ENCODE measurements around the gene NOB1. TPM values are rescaled to one million over a fixed set of nuclear protein-coding genes. Genes with fewer than 3 reads are reported as not detected.

The NOB1 gene
- total and polyA plus RNA-seq, 9 of the 15 experiments (the other 6 are each of a cell fraction or from before 2014, with no cell fraction given), result 42.4 to 148 (median 116) TPM

- TF ChIP-seq ZNF717 (CRISPR knock-in tag; IDR thresholded peaks at IDR 0.05) (no peak), SMC3 (conservative IDR thresholded peaks at IDR 0.05; ENCODE audit: insufficient read depth, low read depth, low read length) (no peak), E2F1 (CRISPR knock-in tag; IDR thresholded peaks at IDR 0.05) (no peak), FIP1L1 (IDR thresholded peaks at IDR 0.05; ENCODE audit: low read depth, low read length, poor library complexity, severe bottlenecking) (no peak), HDAC3 (IDR thresholded peaks at IDR 0.05; ENCODE audit: borderline replicate concordance, partially characterized antibody) (peak; percentile 40), ZNF436 (CRISPR knock-in tag; IDR thresholded peaks at IDR 0.05) (no peak), POLR2G (IDR thresholded peaks at IDR 0.05; ENCODE audit: low read depth, low read length) (peak; percentile 89), ZNF778 (CRISPR knock-in tag; IDR thresholded peaks at IDR 0.05) (no peak), POLR2A (conservative IDR thresholded peaks at IDR 0.05) (peak; percentile 84), USF1 (CRISPR knock-in tag; IDR thresholded peaks at IDR 0.05) (peak; percentile 95), ZNF75A (CRISPR knock-in tag; IDR thresholded peaks at IDR 0.05) (no peak), PATZ1 (CRISPR knock-in tag; IDR thresholded peaks at IDR 0.05; ENCODE audit: borderline replicate concordance) (no peak), DNMT1 (IDR thresholded peaks at IDR 0.05) (no peak), RFX5 (IDR thresholded peaks at IDR 0.05; ENCODE audit: low read depth, low read length) (no peak), C11orf30 (IDR thresholded peaks at IDR 0.05; ENCODE audit: low read depth) (peak; percentile 91), ZNF57 (CRISPR knock-in tag; IDR thresholded peaks at IDR 0.05) (no peak), CCNT2 (IDR thresholded peaks at IDR 0.05; ENCODE audit: borderline replicate concordance, extremely low read depth, insufficient read length, low read depth, low read length) (peak; percentile 28), BCOR (IDR thresholded peaks at IDR 0.05) (peak; percentile 19; the same call in 1 of the 2 replicates), MXD1 (CRISPR knock-in tag; IDR thresholded peaks at IDR 0.05; ENCODE audit: borderline replicate concordance, poor library complexity, severe bottlenecking) (no peak), PHB (CRISPR knock-in tag; IDR thresholded peaks at IDR 0.05) (no peak), HNRNPL (IDR thresholded peaks at IDR 0.05; ENCODE audit: low read depth, low read length) (no peak), SNAPC5 (CRISPR knock-in tag; IDR thresholded peaks at IDR 0.05) (no peak), XRCC5 (IDR thresholded peaks at IDR 0.05; ENCODE audit: low read depth, low read length) (no peak), GATAD2B (IDR thresholded peaks at IDR 0.05; ENCODE audit: borderline replicate concordance) (peak; percentile 90), NR4A1 (CRISPR knock-in tag; IDR thresholded peaks at IDR 0.05) (no peak), NR4A1 (tag; IDR thresholded peaks at IDR 0.05) (no peak)
Measured at GRCh38 chr16:69761983-69762813, 7.5 kb upstream of the NOB1 start, which contains the start of gene WWP2 (continued).

All from K562 (cell line).